WTC11 (cell line): ENCODE data around the gene BARX2.

ENCODE experiments used
- CREB1 ChIP-seq: sonication (generic); formaldehyde crosslinking; IDR thresholded peaks from 2 replicates; pipeline ENCODE4 v1.8.0; 2023; ENCODE audit warnings: mild to moderate bottlenecking, missing genetic modification reagents
- CTCF ChIP-seq: fragments of 200-600 bp; IDR thresholded peaks from 2 replicates; pipeline ENCODE4 v1.8.0; 2022; ENCODE audit warnings: antibody characterized with exemption
- ELF4 ChIP-seq: sonication (generic); formaldehyde crosslinking; IDR thresholded peaks from 2 replicates; pipeline ENCODE4 v1.8.1; 2022; ENCODE audit warnings: low read depth, mild to moderate bottlenecking, moderate library complexity, missing genetic modification reagents
- EMX1 ChIP-seq: fragments of 250-450 bp; sonication (Bioruptor Pico); IDR thresholded peaks from 2 replicates; pipeline ENCODE4 v1.8.0; 2021; ENCODE audit warnings: mild to moderate bottlenecking
- IRF1 ChIP-seq: sonication (generic); formaldehyde crosslinking; IDR thresholded peaks from 2 replicates; pipeline ENCODE4 v1.8.0; 2023; ENCODE audit warnings: missing genetic modification reagents
- JUN ChIP-seq: sonication (generic); formaldehyde crosslinking; IDR thresholded peaks from 2 replicates; pipeline ENCODE4 v1.8.0; 2023; ENCODE audit warnings: mild to moderate bottlenecking, missing genetic modification reagents
- MAX ChIP-seq: sonication (generic); formaldehyde crosslinking; IDR thresholded peaks from 2 replicates; pipeline ENCODE4 v1.8.0; 2022; ENCODE audit warnings: mild to moderate bottlenecking, missing genetic modification reagents
- MXD4 ChIP-seq: fragments of 250-450 bp; sonication (Bioruptor Pico); IDR thresholded peaks from 2 replicates; pipeline ENCODE4 v1.8.0; 2021; ENCODE audit warnings: mild to moderate bottlenecking, moderate library complexity, borderline replicate concordance
- NR2C2 ChIP-seq: sonication (generic); formaldehyde crosslinking; IDR thresholded peaks from 2 replicates; pipeline ENCODE4 v1.8.0; 2022; ENCODE audit warnings: mild to moderate bottlenecking, missing genetic modification reagents
- OVOL2 ChIP-seq: fragments of 250-450 bp; sonication (Bioruptor Pico); IDR thresholded peaks from 2 replicates; pipeline ENCODE4 v1.9.0; 2021; ENCODE audit warnings: mild to moderate bottlenecking, borderline replicate concordance
- PREB ChIP-seq: sonication (generic); formaldehyde crosslinking; IDR thresholded peaks from 2 replicates; pipeline ENCODE4 v1.8.1; 2022; ENCODE audit warnings: mild to moderate bottlenecking, missing genetic modification reagents, moderate library complexity, borderline replicate concordance
- TEAD4 ChIP-seq: sonication (generic); formaldehyde crosslinking; IDR thresholded peaks from 2 replicates; pipeline ENCODE4 v1.8.0; 2022; ENCODE audit warnings: mild to moderate bottlenecking, missing genetic modification reagents
- ZBTB21 ChIP-seq: sonication (generic); formaldehyde crosslinking; IDR thresholded peaks from 2 replicates; pipeline ENCODE4 v1.8.1; 2023; ENCODE audit warnings: mild to moderate bottlenecking, missing genetic modification reagents, borderline replicate concordance

- TF ChIP-seq CTCF (no peak), NR2C2 (no peak), IRF1 (CRISPR knock-in tag) (no peak), MAX (CRISPR knock-in tag) (no peak), PREB (CRISPR knock-in tag) (no peak), ELF4 (no peak), TEAD4 (CRISPR knock-in tag) (no peak), JUN (CRISPR knock-in tag) (no peak), ZBTB21 (CRISPR knock-in tag) (no peak), CREB1 (CRISPR knock-in tag) (no peak), OVOL2 (CRISPR knock-in tag) (no peak), MXD4 (CRISPR knock-in tag) (no peak), EMX1 (no peak)
Observed at GRCh38 chr11:129457321-129457720, 81.7 kb downstream of the BARX2 start.
